GM06990 (cell line): Measurements from ENCODE around the gene HHIPL2.

Experiments
- DNase-seq: peaks from one replicate; pipeline ENCODE4 v3.0.0-alpha.2; 2011; ENCODE audit not compliant: insufficient read length; ENCODE audit errors: extremely low read depth
- H3K27me3 ChIP-seq: replicated peaks from 2 replicates; pipeline ENCODE4 v1.6.0; 2011; ENCODE audit warnings: low read length; ENCODE audit not compliant: control insufficient read depth, insufficient read depth
- H3K36me3 ChIP-seq: 2 replicates; pipeline ENCODE4 v1.5.1; 2011; ENCODE audit warnings: low read length; ENCODE audit not compliant: control insufficient read depth, insufficient read depth
- H3K4me3 ChIP-seq: replicated peaks from 2 replicates; pipeline ENCODE4 v1.5.1; 2011; ENCODE audit warnings: low read depth, mild to moderate bottlenecking, control low read depth, low read length
- CTCF ChIP-seq: IDR thresholded peaks from 2 replicates; pipeline ENCODE4 v1.5.1; 2011; ENCODE audit warnings: low read length, control low read depth, mild to moderate bottlenecking, inconsistent platforms; ENCODE audit not compliant: insufficient read depth, poor library complexity, severe bottlenecking

Gene HHIPL2

GRCh38 chr1:222539951-222540597 is 7.8 kb downstream of the HHIPL2 start:
- no peak overlapping the region for H3K4me3 ChIP-seq
- no peak for DNase-seq
- H3K36me3 ChIP-seq = no peaks in the 10 kb centered on the region
- H3K27me3 ChIP-seq = no peaks in the 10 kb centered on the region
- TF ChIP-seq CTCF = no peak

- no peaks in the 10 kb centered on the region for H3K36me3 ChIP-seq
- no peak for TF ChIP-seq CTCF
- no peak overlapping the region for H3K4me3 ChIP-seq
Measured at GRCh38 chr1:222535455-222535854, 12.4 kb downstream of the HHIPL2 start.

GRCh38 chr1:222530852-222531251 is 17.1 kb downstream of the HHIPL2 start:
- no peak for TF ChIP-seq CTCF
- no peak for DNase-seq
- Histone ChIP-seq H3K4me3 (no peak overlapping the region), H3K27me3 (no peaks in the 10 kb centered on the region; the same call in 1 of the 2 replicates), H3K36me3 (no peaks in the 10 kb centered on the region)

More at GRCh38 chr1:222535455-222535854, 12.4 kb downstream of the HHIPL2 start:
- no peak for DNase-seq
- no peaks in the 10 kb centered on the region for H3K27me3 ChIP-seq

- no peak for DNase-seq
- H3K4me3 ChIP-seq = no peak overlapping the region
- no peaks in the 10 kb centered on the region; the same call in 1 of the 2 replicates for H3K27me3 ChIP-seq
- no peak for TF ChIP-seq CTCF
- H3K36me3 ChIP-seq = no peaks in the 10 kb centered on the region
Measured at GRCh38 chr1:222529916-222530315, 18.0 kb downstream of the HHIPL2 start.

GRCh38 chr1:222529181-222529580 is 18.7 kb downstream of the HHIPL2 start:
- DNase-seq = no peak
- Histone ChIP-seq H3K27me3 (no peaks in the 10 kb centered on the region; the same call in 1 of the 2 replicates), H3K4me3 (no peak overlapping the region), H3K36me3 (no peaks in the 10 kb centered on the region)
- TF ChIP-seq CTCF = no peak

GRCh38 chr1:222525951-222526350 is 22.0 kb downstream of the HHIPL2 start:
- Histone ChIP-seq H3K36me3 (no peaks in the 10 kb centered on the region), H3K4me3 (no peak overlapping the region), H3K27me3 (peaks cover 1% of the 10 kb centered on the region)
- no peak for TF ChIP-seq CTCF
- DNase-seq = no peak
